Measurements from ENCODE around the gene KCNK4. TPM values are rescaled to one million over a fixed set of nuclear protein-coding genes. Genes with fewer than 3 reads are reported as not detected.

KCNK4 gene
- polyA plus RNA-seq, 1 donor from 2014 or later: not detected

- Mint-ChIP-seq H3K9me3 (peaks cover 0 to 3% (median 0%) of the 10 kb centered on the region in 3 donors), H3K4me3 (peak overlapping the region in 1 of 4 donors; percentile 91), H3K4me1 (peaks cover 6 to 12% (median 7%) of the 10 kb centered on the region in 3 donors), H3K27ac (peak overlapping the region in 1 of 3 donors; percentile 96), H3K36me3 (no peaks in the 10 kb centered on the region), H3K27me3 (peaks cover 15% of the 10 kb centered on the region)
Measured at GRCh38 chr11:64288353-64288750, 2.8 kb upstream of the KCNK4 start.

- H3K9me3 Mint-ChIP-seq: peaks cover 0 to 3% (median 0%) of the 10 kb centered on the region in 3 donors
- H3K36me3 Mint-ChIP-seq: no peaks in the 10 kb centered on the region
- peaks cover 21% of the 10 kb centered on the region for H3K27me3 Mint-ChIP-seq
- H3K4me1 Mint-ChIP-seq: peaks cover 3 to 9% (median 7%) of the 10 kb centered on the region in 3 donors
- peak overlapping the region in 2 of 3 donors; percentile 20 to 96 for H3K27ac Mint-ChIP-seq
- peak overlapping the region in 2 of 4 donors; percentile 73 to 91 for H3K4me3 Mint-ChIP-seq
Measured at GRCh38 chr11:64289002-64289564, 2.0 kb upstream of the KCNK4 start.

GRCh38 chr11:64290352-64291261 lies 495 bp upstream of the KCNK4 start:
- peak overlapping the region in 1 of 3 donors; percentile 74 for H3K27ac Mint-ChIP-seq
- peak overlapping the region; percentile 3 to 89 (median 70) for H3K4me3 Mint-ChIP-seq
- H3K27me3 Mint-ChIP-seq: peaks cover 30% of the 10 kb centered on the region
- H3K36me3 Mint-ChIP-seq: no peaks in the 10 kb centered on the region
- H3K9me3 Mint-ChIP-seq: peaks cover 0 to 3% (median 0%) of the 10 kb centered on the region in 3 donors
- H3K4me1 Mint-ChIP-seq: peaks cover 3 to 9% (median 7%) of the 10 kb centered on the region in 3 donors

- peaks cover 0 to 3% (median 0%) of the 10 kb centered on the region in 3 donors for H3K9me3 Mint-ChIP-seq
- no peaks in the 10 kb centered on the region for H3K36me3 Mint-ChIP-seq
- peaks cover 39% of the 10 kb centered on the region for H3K27me3 Mint-ChIP-seq
- H3K27ac Mint-ChIP-seq: no peak overlapping the region
- H3K4me3 Mint-ChIP-seq: no peak overlapping the region
- H3K4me1 Mint-ChIP-seq: peaks cover 0 to 4% (median 3%) of the 10 kb centered on the region in 3 donors
Measured at GRCh38 chr11:64291752-64292459, 804 bp downstream of the KCNK4 start.

GRCh38 chr11:64292460-64293254 lies 1.6 kb downstream of the KCNK4 start:
- Mint-ChIP-seq H3K27ac (peak overlapping the region in 1 of 3 donors; percentile 85), H3K9me3 (peaks cover 0 to 3% (median 0%) of the 10 kb centered on the region in 3 donors), H3K4me3 (peak overlapping the region in 2 of 4 donors; percentile 41 to 51), H3K27me3 (peaks cover 43% of the 10 kb centered on the region), H3K36me3 (no peaks in the 10 kb centered on the region), H3K4me1 (peaks cover 0 to 9% (median 3%) of the 10 kb centered on the region in 3 donors)

GRCh38 chr11:64294774-64295173 lies 3.7 kb downstream of the KCNK4 start:
- H3K27me3 Mint-ChIP-seq: peaks cover 59% of the 10 kb centered on the region
- H3K4me1 Mint-ChIP-seq: peaks cover 3 to 12% (median 7%) of the 10 kb centered on the region in 3 donors
- peak overlapping the region in 1 of 3 donors; percentile 27 for H3K27ac Mint-ChIP-seq
- H3K9me3 Mint-ChIP-seq: peaks cover 0 to 3% (median 0%) of the 10 kb centered on the region in 3 donors
- H3K36me3 Mint-ChIP-seq: no peaks in the 10 kb centered on the region
- H3K4me3 Mint-ChIP-seq: peak overlapping the region in 1 of 4 donors; percentile 15

GRCh38 chr11:64295760-64296159 lies 4.7 kb downstream of the KCNK4 start:
- Mint-ChIP-seq H3K36me3 (no peaks in the 10 kb centered on the region), H3K27ac (no peak overlapping the region), H3K27me3 (peaks cover 63% of the 10 kb centered on the region), H3K4me3 (peak overlapping the region in 1 of 4 donors; percentile 15), H3K4me1 (peaks cover 8 to 13% (median 12%) of the 10 kb centered on the region in 3 donors), H3K9me3 (peaks cover 0 to 1% (median 0%) of the 10 kb centered on the region in 3 donors)

- H3K4me1 Mint-ChIP-seq: peaks cover 11 to 16% (median 12%) of the 10 kb centered on the region in 3 donors
- no peaks in the 10 kb centered on the region for H3K9me3 Mint-ChIP-seq
- H3K27ac Mint-ChIP-seq: peak overlapping the region in 1 of 3 donors; percentile 61
- peak overlapping the region in 2 of 4 donors; percentile 15 to 17 for H3K4me3 Mint-ChIP-seq
- peaks cover 64% of the 10 kb centered on the region for H3K27me3 Mint-ChIP-seq
- H3K36me3 Mint-ChIP-seq: no peaks in the 10 kb centered on the region
Measured at GRCh38 chr11:64296236-64296635, 5.1 kb downstream of the KCNK4 start.

GRCh38 chr11:64296830-64297698 lies 6.0 kb downstream of the KCNK4 start:
- Mint-ChIP-seq H3K27ac (peak overlapping the region in 2 of 3 donors; percentile 7 to 61), H3K27me3 (peaks cover 64% of the 10 kb centered on the region), H3K4me1 (peaks cover 11 to 16% (median 12%) of the 10 kb centered on the region in 3 donors), H3K36me3 (no peaks in the 10 kb centered on the region), H3K9me3 (no peaks in the 10 kb centered on the region), H3K4me3 (peak overlapping the region in 3 of 4 donors; percentile 6 to 53 (median 29))

- Mint-ChIP-seq H3K27ac (peak overlapping the region in 1 of 3 donors; percentile 7), H3K9me3 (no peaks in the 10 kb centered on the region), H3K27me3 (peaks cover 60% of the 10 kb centered on the region), H3K4me1 (peaks cover 11 to 13% (median 12%) of the 10 kb centered on the region in 3 donors), H3K4me3 (peak overlapping the region in 3 of 4 donors; percentile 29 to 57 (median 53)), H3K36me3 (no peaks in the 10 kb centered on the region)
Measured at GRCh38 chr11:64297699-64298358, 6.7 kb downstream of the KCNK4 start.

GRCh38 chr11:64298966-64299846 lies 8.1 kb downstream of the KCNK4 start:
- Mint-ChIP-seq H3K4me3 (peak overlapping the region in 3 of 4 donors; percentile 68 to 82 (median 81)), H3K4me1 (peaks cover 12 to 16% (median 14%) of the 10 kb centered on the region in 3 donors), H3K27me3 (peaks cover 48% of the 10 kb centered on the region), H3K36me3 (no peaks in the 10 kb centered on the region), H3K9me3 (no peaks in the 10 kb centered on the region), H3K27ac (peak overlapping the region in 2 of 3 donors; percentile 83 to 90)

Data from IgD-negative memory B cell (primary cell).